Large intestine (tissue), 3 donors: ENCODE results near the gene COX4I2. TPM values are rescaled to one million over a fixed set of nuclear protein-coding genes. Genes with fewer than 3 reads are reported as not detected.

Source experiments
- DNase-seq, 2 donors: peaks; one replicate each; pipeline versions ENCODE4 v3.0.0 to v3.0.0-alpha.2; 2013
- H3K27ac ChIP-seq: one replicate; pipeline ENCODE4 v1.5.1; 2013; ENCODE audit warnings: low read length
- H3K27me3 ChIP-seq: 2 replicates; pipeline ENCODE4 v1.6.1; 2013; ENCODE audit warnings: low read length; ENCODE audit not compliant: control insufficient read depth, insufficient read depth
- H3K36me3 ChIP-seq: 2 replicates; pipeline ENCODE4 v1.6.1; 2013; ENCODE audit warnings: low read length; ENCODE audit not compliant: control insufficient read depth, insufficient read depth
- H3K4me1 ChIP-seq: one replicate; pipeline ENCODE4 v1.6.1; 2013; ENCODE audit warnings: low read length; ENCODE audit not compliant: control insufficient read depth, insufficient read depth
- H3K4me3 ChIP-seq: one replicate; pipeline ENCODE4 v1.5.1; 2013; ENCODE audit warnings: low read length
- H3K9me3 ChIP-seq: one replicate; pipeline ENCODE4 v1.6.1; 2013; ENCODE audit warnings: mild to moderate bottlenecking, low read depth, low read length, moderate library complexity; ENCODE audit not compliant: control insufficient read depth
- WGBS: methylation state at CpG from one replicate; pipeline ENCODE4 v1.1.5; 2013; ENCODE audit warnings: low lambda C conversion rate; ENCODE audit not compliant: insufficient coverage; 5-methylcytosine and 5-hydroxymethylcytosine counted together
- polyA plus RNA-seq: library from polyadenylated mRNA; unstranded; fragments of 120-200 nt; gene quantifications from one replicate; pipeline ENCODE4 v1.2.1, GENCODE V29; 2013

Gene COX4I2
- polyA plus RNA-seq, 1 donor, result 1.8 TPM

DNA sequence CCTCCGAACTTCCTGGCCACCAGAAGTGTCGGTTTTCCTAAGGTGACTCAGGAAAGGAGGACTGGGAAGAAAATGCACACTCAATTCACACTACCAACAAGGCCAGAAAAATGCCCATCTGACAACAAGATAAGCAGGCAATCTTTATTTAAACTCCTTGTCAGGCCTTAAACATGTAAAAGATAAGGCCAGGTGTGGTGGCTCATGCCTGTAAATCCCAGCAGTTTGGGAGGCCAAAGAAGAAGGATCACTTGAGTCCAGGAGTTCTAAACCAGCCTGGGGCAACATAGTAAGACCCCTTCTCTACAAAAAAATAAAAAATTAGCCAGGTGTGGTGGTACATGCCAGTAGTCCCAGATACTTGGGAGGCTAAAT is 40.2 kb upstream of the COX4I2 start:
- Histone ChIP-seq H3K4me3 (no peak overlapping the region), H3K36me3 (no peaks in the 10 kb centered on the region), H3K9me3 (no peaks in the 10 kb centered on the region), H3K4me1 (peaks cover 44% of the 10 kb centered on the region), H3K27me3 (no peaks in the 10 kb centered on the region), H3K27ac (no peak overlapping the region)
- WGBS, result no CpG with 5 or more reads among the region's 2 CpGs
- DNase-seq, result peak in 1 of 2 donors; percentile 31

DNA sequence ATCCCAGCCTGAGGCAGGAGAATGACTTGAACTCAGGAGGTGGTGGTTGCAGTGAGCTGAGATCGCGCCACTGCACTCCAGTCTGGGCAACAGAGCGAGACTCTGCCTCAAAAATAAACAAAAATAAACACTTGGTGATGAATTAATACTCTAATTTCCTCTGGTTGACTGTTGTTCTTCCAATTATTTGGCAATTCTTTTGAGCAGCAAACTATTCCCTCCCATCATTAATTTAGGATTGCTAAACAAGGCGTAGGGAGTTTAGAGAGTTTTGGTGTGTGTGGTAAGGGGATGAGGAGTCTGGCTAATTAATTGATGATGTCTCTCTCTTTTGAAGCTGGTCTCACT is 35.3 kb upstream of the COX4I2 start:
- Histone ChIP-seq H3K4me1 (peaks cover 20% of the 10 kb centered on the region), H3K27ac (peak overlapping the region; percentile 22), H3K27me3 (no peaks in the 10 kb centered on the region), H3K36me3 (peaks cover 7% of the 10 kb centered on the region), H3K9me3 (no peaks in the 10 kb centered on the region), H3K4me3 (no peak overlapping the region)
- no peak for DNase-seq
- WGBS, result no CpG with 5 or more reads among the region's 4 CpGs

DNA sequence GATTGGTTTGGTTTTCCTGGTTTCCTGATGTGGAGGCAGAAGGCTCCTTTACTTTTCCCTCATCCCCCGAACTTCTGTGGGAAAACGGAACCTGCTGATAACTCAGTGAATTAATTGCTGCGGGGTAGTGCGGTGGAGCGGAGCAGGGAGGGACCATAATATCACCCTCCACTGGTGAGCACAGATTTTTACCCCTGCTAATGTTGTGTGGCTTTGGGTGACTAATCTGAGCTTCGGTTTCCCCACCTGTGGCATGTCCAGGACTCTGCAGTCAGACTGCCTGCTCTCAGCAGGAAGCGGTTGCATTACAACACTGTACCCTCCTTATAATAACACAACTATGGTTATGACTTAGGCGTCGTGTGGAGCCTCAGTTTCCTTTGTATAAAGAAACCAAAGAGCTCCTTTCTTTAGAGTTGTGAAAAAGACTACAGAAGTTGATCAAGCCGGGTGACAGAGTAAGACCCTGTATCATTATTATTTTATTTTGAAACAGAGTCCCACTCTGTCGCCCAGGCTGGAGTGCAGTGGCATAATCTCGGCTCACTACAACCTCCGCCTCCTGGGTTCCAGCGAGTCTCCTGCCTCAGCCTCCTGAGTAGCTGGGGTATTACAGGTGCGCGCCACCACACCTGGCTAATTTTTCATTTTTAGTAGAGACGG is 34.8 kb upstream of the COX4I2 start:
- Histone ChIP-seq H3K4me3 (no peak overlapping the region), H3K36me3 (peaks cover 7% of the 10 kb centered on the region), H3K27ac (peak overlapping the region; percentile 22), H3K27me3 (no peaks in the 10 kb centered on the region), H3K9me3 (no peaks in the 10 kb centered on the region), H3K4me1 (peaks cover 25% of the 10 kb centered on the region)
- WGBS, result no CpG with 5 or more reads among the region's 17 CpGs
- peak in 1 of 2 donors; percentile 66 for DNase-seq

DNA sequence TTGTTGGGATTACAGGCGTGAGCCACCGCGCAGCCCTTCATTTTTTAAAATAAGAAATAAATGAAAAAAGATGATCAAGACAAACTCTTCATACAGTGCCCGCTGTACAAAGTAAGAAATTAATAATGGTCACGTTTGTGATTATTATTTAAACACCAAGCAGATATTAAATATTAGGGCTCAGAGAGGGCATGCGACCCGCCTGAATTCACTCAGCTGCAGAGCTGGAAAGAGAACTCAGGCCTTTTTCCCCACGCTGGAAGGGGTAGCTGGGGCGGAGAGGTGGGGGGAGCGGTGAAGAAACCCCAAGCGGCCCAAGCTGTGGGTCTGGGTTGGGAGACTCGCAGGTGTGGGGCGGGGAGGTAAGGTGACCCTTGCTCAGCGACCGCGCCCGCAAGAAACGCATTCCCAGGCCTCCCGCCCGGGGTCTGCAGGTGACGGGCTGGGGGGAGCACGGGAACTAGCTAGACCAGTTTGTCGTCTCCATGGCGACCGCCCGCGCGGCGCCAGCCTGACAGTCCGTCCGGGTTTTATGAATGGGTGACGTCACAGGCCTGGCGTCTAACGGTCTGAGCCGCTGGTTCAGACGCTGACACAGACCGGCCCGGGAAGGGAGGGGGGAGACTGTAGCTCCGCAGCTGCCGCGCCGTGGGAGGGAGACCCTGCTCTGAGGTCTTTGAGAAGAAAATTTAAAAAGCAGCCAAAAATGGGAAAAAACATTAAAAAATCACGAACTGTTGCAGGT is 33.7 kb upstream of the COX4I2 start:
- H3K4me1 ChIP-seq, result peaks cover 33% of the 10 kb centered on the region
- H3K4me3 ChIP-seq, result peak overlapping the region; percentile 93
- WGBS, result 17% methylated on average over 2 of the region's 43 CpGs

DNA sequence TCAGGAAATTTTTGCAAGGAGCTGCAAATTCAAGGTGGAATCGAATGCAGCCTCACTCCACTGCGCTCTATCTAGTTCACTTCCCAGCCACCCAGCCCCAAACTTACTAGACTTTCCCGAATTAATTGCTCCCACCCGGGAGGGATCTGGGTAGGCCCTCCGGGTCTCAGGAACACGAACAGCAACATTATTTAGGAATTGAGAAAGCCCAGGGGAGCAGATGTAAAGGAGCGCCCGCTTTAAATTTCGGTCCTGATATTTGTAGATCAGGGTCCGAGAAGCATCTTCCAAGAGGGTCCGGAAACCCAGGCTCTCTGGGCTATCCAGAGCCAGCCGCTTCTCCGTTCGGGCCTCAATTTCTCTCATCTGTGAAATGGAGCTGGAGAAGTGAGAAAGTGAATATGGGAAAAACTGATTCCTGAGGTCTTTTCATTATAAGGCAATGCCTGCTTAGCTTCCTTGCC is 33.1 kb upstream of the COX4I2 start:
- H3K27me3 ChIP-seq, result no peaks in the 10 kb centered on the region
- no peaks in the 10 kb centered on the region for H3K9me3 ChIP-seq
- H3K4me1 ChIP-seq, result peaks cover 39% of the 10 kb centered on the region
- peak overlapping the region; percentile 88 for H3K27ac ChIP-seq
- no peak for DNase-seq
- WGBS, result no CpG with 5 or more reads among the region's 14 CpGs
- H3K4me3 ChIP-seq, result peak overlapping the region; percentile 93
- H3K36me3 ChIP-seq, result peaks cover 7% of the 10 kb centered on the region

More for the DNA sequence above, 33.7 kb upstream of the COX4I2 start:
- Histone ChIP-seq H3K27me3 (no peaks in the 10 kb centered on the region), H3K27ac (peak overlapping the region; percentile 88), H3K9me3 (no peaks in the 10 kb centered on the region), H3K36me3 (peaks cover 7% of the 10 kb centered on the region)
- DNase-seq, result peak; percentile 99 to 100

GRCh38 chr20:31605031-31605901 is 32.4 kb upstream of the COX4I2 start, which contains the start of gene ID1:
TSS of gene ID1 (plus strand) at chr20:31605289. CDS start at chr20:31605388, 99 bp downstream.
- DNase-seq, result peak; percentile 97 to 98
- Histone ChIP-seq H3K4me1 (peaks cover 46% of the 10 kb centered on the region), H3K4me3 (peak within 1 kb of the TSS; percentile 93), H3K27me3 (no peaks in the 10 kb centered on the region), H3K36me3 (peaks cover 7% of the 10 kb centered on the region), H3K9me3 (no peaks in the 10 kb centered on the region), H3K27ac (peak within 1 kb of the TSS; percentile 88)
- WGBS, result no CpG with 5 or more reads among the region's 74 CpGs

DNA sequence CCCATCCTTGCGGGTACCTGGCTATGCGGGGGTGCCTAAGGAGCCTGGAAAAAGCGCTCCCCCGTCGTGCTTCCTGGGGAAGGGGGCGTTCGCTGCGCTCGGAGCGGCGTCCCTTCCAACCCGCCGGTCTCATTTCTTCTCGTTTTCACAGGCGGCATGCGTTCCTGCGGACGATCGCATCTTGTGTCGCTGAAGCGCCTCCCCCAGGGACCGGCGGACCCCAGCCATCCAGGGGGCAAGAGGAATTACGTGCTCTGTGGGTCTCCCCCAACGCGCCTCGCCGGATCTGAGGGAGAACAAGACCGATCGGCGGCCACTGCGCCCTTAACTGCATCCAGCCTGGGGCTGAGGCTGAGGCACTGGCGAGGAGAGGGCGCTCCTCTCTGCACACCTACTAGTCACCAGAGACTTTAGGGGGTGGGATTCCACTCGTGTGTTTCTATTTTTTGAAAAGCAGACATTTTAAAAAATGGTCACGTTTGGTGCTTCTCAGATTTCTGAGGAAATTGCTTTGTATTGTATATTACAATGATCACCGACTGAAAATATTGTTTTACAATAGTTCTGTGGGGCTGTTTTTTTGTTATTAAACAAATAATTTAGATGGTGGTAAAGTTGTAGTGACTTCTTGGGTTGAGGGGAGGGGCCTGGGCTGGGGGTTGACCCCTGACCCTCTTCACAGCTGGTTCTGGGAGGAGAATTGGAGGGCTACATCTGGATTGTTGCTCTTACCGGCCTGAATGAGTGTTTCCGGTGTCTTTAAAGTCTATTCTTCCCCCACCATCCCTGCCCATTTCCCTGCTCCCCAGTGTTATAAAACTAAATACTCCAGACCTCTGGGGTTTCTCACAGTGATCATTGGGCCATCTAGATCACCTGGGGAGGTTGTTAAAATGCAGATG is 31.6 kb upstream of the COX4I2 start:
- Histone ChIP-seq H3K27ac (peak overlapping the region; percentile 88), H3K4me3 (peak overlapping the region; percentile 93), H3K9me3 (no peaks in the 10 kb centered on the region), H3K36me3 (peaks cover 7% of the 10 kb centered on the region), H3K27me3 (no peaks in the 10 kb centered on the region), H3K4me1 (peaks cover 53% of the 10 kb centered on the region)
- WGBS, result 7% methylated on average over 2 of the region's 39 CpGs
- DNase-seq, result no peak

- Histone ChIP-seq H3K27me3 (no peaks in the 10 kb centered on the region), H3K36me3 (peaks cover 7% of the 10 kb centered on the region), H3K9me3 (no peaks in the 10 kb centered on the region), H3K4me3 (peak overlapping the region; percentile 93), H3K27ac (peak overlapping the region; percentile 88), H3K4me1 (peaks cover 62% of the 10 kb centered on the region)
- peak; percentile 67 to 87 for DNase-seq
- WGBS, result no CpG with 5 or more reads among the region's 8 CpGs
Measured at GRCh38 chr20:31606804-31607639, 30.7 kb upstream of the COX4I2 start.

- Histone ChIP-seq H3K9me3 (no peaks in the 10 kb centered on the region), H3K27me3 (no peaks in the 10 kb centered on the region), H3K36me3 (peaks cover 7% of the 10 kb centered on the region), H3K27ac (peak overlapping the region; percentile 88), H3K4me1 (peaks cover 66% of the 10 kb centered on the region), H3K4me3 (peak overlapping the region; percentile 93)
- DNase-seq, result no peak
- 21% methylated on average over 2 of the region's 9 CpGs for WGBS
Measured at GRCh38 chr20:31607640-31608250, 30.0 kb upstream of the COX4I2 start.
